HepG2 (cell line): ENCODE measurements around the gene TP73. TPM values are rescaled to one million over a fixed set of nuclear protein-coding genes. Genes with fewer than 3 reads are reported as not detected.

Experiments
- DPF2 ChIP-seq: sonication (generic); formaldehyde crosslinking; IDR thresholded peaks from 2 replicates; pipeline ENCODE4 v1.4.0; 2020; ENCODE audit warnings: mild to moderate bottlenecking, low read depth, missing genetic modification reagents, borderline replicate concordance
- ETV5 ChIP-seq: IDR thresholded peaks from 2 replicates; pipeline ENCODE4 v1.6.1; 2018; ENCODE audit warnings: missing biosample characterization, missing genetic modification reagents, inconsistent platforms, borderline replicate concordance
- FOXA3 ChIP-seq: IDR thresholded peaks from 2 replicates; pipeline ENCODE4 v1.6.1; 2016; ENCODE audit warnings: missing genetic modification reagents, missing compliant biosample characterization
- GABPB1 ChIP-seq: IDR thresholded peaks from 2 replicates; pipeline ENCODE4 v1.6.1; 2016; ENCODE audit warnings: mild to moderate bottlenecking, missing genetic modification reagents, moderate library complexity, missing compliant biosample characterization
- MZF1 ChIP-seq: sonication (generic); formaldehyde crosslinking; IDR thresholded peaks from 2 replicates; pipeline ENCODE4 v1.8.1; 2023; ENCODE audit warnings: mild to moderate bottlenecking, missing genetic modification reagents, borderline replicate concordance
- TP53 ChIP-seq: sonication (generic); formaldehyde crosslinking; conservative IDR thresholded peaks from 2 replicates; pipeline ENCODE4 v1.4.0; 2020; ENCODE audit warnings: missing genetic modification reagents
- ZBTB21 ChIP-seq: sonication (generic); formaldehyde crosslinking; IDR thresholded peaks from 2 replicates; pipeline ENCODE4 v1.4.0; 2020; ENCODE audit warnings: missing genetic modification reagents
- ZC3H13 ChIP-seq: sonication (generic); formaldehyde crosslinking; IDR thresholded peaks from 2 replicates; pipeline ENCODE4 v1.8.1; 2023; ENCODE audit warnings: mild to moderate bottlenecking, missing genetic modification reagents, moderate library complexity
- ZNF143 ChIP-seq: sonication (generic); formaldehyde crosslinking; IDR thresholded peaks from 2 replicates; pipeline ENCODE4 v1.4.0; 2020; ENCODE audit warnings: missing genetic modification reagents
- ZNF160 ChIP-seq: sonication (generic); formaldehyde crosslinking; IDR thresholded peaks from 2 replicates; pipeline ENCODE4 v1.8.0; 2022; ENCODE audit warnings: mild to moderate bottlenecking, inconsistent platforms, missing genetic modification reagents
- ZNF253 ChIP-seq: sonication (generic); formaldehyde crosslinking; IDR thresholded peaks from 2 replicates; pipeline ENCODE4 v1.8.0; 2022; ENCODE audit warnings: mild to moderate bottlenecking, missing genetic modification reagents, borderline replicate concordance
- ZNF30 ChIP-seq: sonication (generic); formaldehyde crosslinking; IDR thresholded peaks from 2 replicates; pipeline ENCODE4 v1.5.0; 2020; ENCODE audit warnings: mild to moderate bottlenecking, missing genetic modification reagents
- ZNF329 ChIP-seq: sonication (generic); formaldehyde crosslinking; IDR thresholded peaks from 2 replicates; pipeline ENCODE4 v1.9.0; 2021; ENCODE audit warnings: low read depth, mild to moderate bottlenecking, missing genetic modification reagents
- ZNF430 ChIP-seq: sonication (generic); formaldehyde crosslinking; IDR thresholded peaks from 2 replicates; pipeline ENCODE4 v1.9.0; 2021; ENCODE audit warnings: mild to moderate bottlenecking, missing genetic modification reagents
- ZNF746 ChIP-seq: sonication (generic); formaldehyde crosslinking; IDR thresholded peaks from 2 replicates; pipeline ENCODE4 v1.8.0; 2022; ENCODE audit warnings: mild to moderate bottlenecking, missing genetic modification reagents
- ZSCAN31 ChIP-seq: sonication (generic); formaldehyde crosslinking; IDR thresholded peaks from 2 replicates; pipeline ENCODE4 v1.5.0; 2020; ENCODE audit warnings: low read depth, mild to moderate bottlenecking, missing genetic modification reagents
- polyA plus RNA-seq, 8 experiments: library from polyadenylated mRNA; depleted of rRNA in 3 of 8; stranded (reverse) in 7 of 8; unstranded in 1 of 8; fragments of >200 nt; fragmentation: Illumina TruSeq in 4 of 8; extraction: Trizol in 4 of 8; gene quantifications; 2 replicates each; pipeline versions ENCODE4 v1.2.1 to v1.2.3, GENCODE V29; 2011 to 2016; ENCODE audit warnings: low read depth in 4 of 8, missing spikeins in 1 of 8, mixed read lengths in 1 of 8; ENCODE audit not compliant: insufficient read depth in 1 of 8
- total RNA-seq, 5 experiments: library from RNA; depleted of rRNA; stranded (reverse); fragments of >200 nt; fragmentation: Illumina TruSeq; extraction: Trizol; gene quantifications; 2 replicates each; pipeline ENCODE4 v1.2.3, GENCODE V29; 2016; ENCODE audit warnings: low read depth in 1 of 5
- TF ChIP-seq, protein P1 (sequence below), 2 experiments: sonication (generic) in 1 of 2; formaldehyde crosslinking in 1 of 2; IDR thresholded peaks; 2 replicates each; pipeline versions ENCODE4 v1.6.1 to v1.9.0; 2014 to 2022; ENCODE audit warnings: antibody characterized with exemption in 1 of 2, borderline replicate concordance in 1 of 2, inconsistent platforms in 1 of 2, low read depth in 1 of 2, missing genetic modification reagents in 1 of 2
- TF ChIP-seq, protein P2 (sequence below): sonication (generic); formaldehyde crosslinking; IDR thresholded peaks from 2 replicates; pipeline ENCODE4 v1.5.1; 2020; ENCODE audit warnings: mild to moderate bottlenecking, missing genetic modification reagents, moderate library complexity

Gene TP73
- total and polyA plus RNA-seq, 2 of the 13 experiments (the other 11 are each of a cell fraction or from before 2014, with no cell fraction given), result 0.49 to 1.1 TPM

DNA sequence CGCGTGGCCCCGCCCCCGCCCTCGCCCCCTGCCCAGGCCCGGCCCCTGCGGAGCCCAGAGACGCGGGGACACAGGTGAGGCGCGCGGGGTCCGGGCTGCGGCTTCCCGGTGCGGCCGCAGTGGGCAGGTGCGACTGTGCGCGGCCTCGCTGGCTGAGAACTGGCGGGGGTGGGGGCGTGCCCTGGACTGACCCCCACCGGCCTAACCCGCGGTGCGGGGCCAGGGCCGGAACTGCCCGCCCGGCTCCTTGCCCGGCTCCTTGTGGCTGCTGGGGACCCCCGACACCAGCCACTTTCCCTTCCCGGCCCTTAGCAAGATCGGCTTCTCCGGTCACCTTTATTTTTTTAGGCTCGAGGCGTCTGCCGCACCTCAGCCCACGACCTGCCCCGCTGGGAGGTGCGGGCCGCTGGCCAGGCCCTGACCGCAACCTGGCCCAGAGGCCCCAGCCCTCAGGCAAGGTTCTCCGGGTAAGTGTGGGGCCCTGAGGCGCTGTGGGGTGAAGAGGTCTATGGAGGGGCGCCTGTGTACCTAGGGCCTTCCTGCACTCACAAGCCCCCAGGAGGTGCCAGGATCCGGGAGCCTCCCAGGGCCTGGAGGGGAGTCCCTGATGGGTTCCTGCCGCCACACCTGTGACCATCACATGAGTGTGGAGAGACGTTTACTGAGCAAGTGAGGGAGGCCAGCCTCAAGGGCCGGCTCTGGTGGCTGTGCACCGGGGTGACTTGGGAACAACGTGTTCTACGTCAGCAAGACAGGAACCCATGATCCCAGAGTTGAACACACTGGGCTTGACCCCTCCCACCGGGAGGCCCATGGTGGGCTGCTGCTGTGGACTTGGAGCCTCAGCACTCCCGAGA, 120.6 kb downstream of the TP73 start, which contains the start of gene SMIM1 (continued):
- TF ChIP-seq, protein P1, sequence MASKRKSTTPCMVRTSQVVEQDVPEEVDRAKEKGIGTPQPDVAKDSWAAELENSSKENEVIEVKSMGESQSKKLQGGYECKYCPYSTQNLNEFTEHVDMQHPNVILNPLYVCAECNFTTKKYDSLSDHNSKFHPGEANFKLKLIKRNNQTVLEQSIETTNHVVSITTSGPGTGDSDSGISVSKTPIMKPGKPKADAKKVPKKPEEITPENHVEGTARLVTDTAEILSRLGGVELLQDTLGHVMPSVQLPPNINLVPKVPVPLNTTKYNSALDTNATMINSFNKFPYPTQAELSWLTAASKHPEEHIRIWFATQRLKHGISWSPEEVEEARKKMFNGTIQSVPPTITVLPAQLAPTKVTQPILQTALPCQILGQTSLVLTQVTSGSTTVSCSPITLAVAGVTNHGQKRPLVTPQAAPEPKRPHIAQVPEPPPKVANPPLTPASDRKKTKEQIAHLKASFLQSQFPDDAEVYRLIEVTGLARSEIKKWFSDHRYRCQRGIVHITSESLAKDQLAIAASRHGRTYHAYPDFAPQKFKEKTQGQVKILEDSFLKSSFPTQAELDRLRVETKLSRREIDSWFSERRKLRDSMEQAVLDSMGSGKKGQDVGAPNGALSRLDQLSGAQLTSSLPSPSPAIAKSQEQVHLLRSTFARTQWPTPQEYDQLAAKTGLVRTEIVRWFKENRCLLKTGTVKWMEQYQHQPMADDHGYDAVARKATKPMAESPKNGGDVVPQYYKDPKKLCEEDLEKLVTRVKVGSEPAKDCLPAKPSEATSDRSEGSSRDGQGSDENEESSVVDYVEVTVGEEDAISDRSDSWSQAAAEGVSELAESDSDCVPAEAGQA (IDR thresholded peaks at IDR 0.05; ENCODE audit: low read depth), result peak; percentile 63; the same call in 1 of the 2 replicates
- TF ChIP-seq, protein P1 (CRISPR knock-in tag; IDR thresholded peaks at IDR 0.05; ENCODE audit: borderline replicate concordance), result no peak
- no peak for TF ChIP-seq MZF1
- TF ChIP-seq ZNF253 (CRISPR knock-in tag), result peak; percentile 54; the same call in 1 of the 2 replicates
- TF ChIP-seq ETV5, result no peak
- TF ChIP-seq ZNF143, result peak; percentile 63
- TF ChIP-seq ZC3H13 (CRISPR knock-in tag), result no peak
- TF ChIP-seq TP53, result no peak
- TF ChIP-seq ZNF160 (CRISPR knock-in tag), result no peak; the same call in 1 of the 2 replicates
- 0 out of 2 replicates have a peak, but pooled peaks have one; percentile 25 for TF ChIP-seq ZNF329 (CRISPR knock-in tag)
- peak; percentile 79 for TF ChIP-seq ZBTB21 (CRISPR knock-in tag)
- peak; percentile 29; the same call in 1 of the 2 replicates for TF ChIP-seq FOXA3 (CRISPR knock-in tag)
- TF ChIP-seq GABPB1 (CRISPR knock-in tag), result no peak
- 0 out of 2 replicates have a peak, but pooled peaks have one; percentile 69 for TF ChIP-seq ZNF746 (CRISPR knock-in tag)
- TF ChIP-seq, protein P2, sequence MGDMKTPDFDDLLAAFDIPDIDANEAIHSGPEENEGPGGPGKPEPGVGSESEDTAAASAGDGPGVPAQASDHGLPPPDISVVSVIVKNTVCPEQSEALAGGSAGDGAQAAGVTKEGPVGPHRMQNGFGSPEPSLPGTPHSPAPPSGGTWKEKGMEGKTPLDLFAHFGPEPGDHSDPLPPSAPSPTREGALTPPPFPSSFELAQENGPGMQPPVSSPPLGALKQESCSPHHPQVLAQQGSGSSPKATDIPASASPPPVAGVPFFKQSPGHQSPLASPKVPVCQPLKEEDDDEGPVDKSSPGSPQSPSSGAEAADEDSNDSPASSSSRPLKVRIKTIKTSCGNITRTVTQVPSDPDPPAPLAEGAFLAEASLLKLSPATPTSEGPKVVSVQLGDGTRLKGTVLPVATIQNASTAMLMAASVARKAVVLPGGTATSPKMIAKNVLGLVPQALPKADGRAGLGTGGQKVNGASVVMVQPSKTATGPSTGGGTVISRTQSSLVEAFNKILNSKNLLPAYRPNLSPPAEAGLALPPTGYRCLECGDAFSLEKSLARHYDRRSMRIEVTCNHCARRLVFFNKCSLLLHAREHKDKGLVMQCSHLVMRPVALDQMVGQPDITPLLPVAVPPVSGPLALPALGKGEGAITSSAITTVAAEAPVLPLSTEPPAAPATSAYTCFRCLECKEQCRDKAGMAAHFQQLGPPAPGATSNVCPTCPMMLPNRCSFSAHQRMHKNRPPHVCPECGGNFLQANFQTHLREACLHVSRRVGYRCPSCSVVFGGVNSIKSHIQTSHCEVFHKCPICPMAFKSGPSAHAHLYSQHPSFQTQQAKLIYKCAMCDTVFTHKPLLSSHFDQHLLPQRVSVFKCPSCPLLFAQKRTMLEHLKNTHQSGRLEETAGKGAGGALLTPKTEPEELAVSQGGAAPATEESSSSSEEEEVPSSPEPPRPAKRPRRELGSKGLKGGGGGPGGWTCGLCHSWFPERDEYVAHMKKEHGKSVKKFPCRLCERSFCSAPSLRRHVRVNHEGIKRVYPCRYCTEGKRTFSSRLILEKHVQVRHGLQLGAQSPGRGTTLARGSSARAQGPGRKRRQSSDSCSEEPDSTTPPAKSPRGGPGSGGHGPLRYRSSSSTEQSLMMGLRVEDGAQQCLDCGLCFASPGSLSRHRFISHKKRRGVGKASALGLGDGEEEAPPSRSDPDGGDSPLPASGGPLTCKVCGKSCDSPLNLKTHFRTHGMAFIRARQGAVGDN (CRISPR knock-in tag), result peak; percentile 86
- no peak for TF ChIP-seq ZNF430 (CRISPR knock-in tag)
- TF ChIP-seq DPF2 (CRISPR knock-in tag), result no peak
- TF ChIP-seq ZNF30 (CRISPR knock-in tag), result 0 out of 2 replicates have a peak, but pooled peaks have one; percentile 35
- TF ChIP-seq ZSCAN31 (CRISPR knock-in tag), result no peak
